GM12873 (cell line): Measurements from ENCODE around the gene TRAF3IP1.

Experiments used
- TF ChIP-seq, protein P1 (sequence below): IDR thresholded peaks from 2 replicates; pipeline ENCODE4 v1.5.1; 2012; ENCODE audit warnings: low read depth, mild to moderate bottlenecking, moderate library complexity, low read length, control low read depth; ENCODE audit not compliant: insufficient read depth; ENCODE audit errors: missing control alignments

Gene TRAF3IP1

GRCh38 chr2:238305092-238305862 is 15.0 kb upstream of the TRAF3IP1 start:
- TF ChIP-seq, protein P1, sequence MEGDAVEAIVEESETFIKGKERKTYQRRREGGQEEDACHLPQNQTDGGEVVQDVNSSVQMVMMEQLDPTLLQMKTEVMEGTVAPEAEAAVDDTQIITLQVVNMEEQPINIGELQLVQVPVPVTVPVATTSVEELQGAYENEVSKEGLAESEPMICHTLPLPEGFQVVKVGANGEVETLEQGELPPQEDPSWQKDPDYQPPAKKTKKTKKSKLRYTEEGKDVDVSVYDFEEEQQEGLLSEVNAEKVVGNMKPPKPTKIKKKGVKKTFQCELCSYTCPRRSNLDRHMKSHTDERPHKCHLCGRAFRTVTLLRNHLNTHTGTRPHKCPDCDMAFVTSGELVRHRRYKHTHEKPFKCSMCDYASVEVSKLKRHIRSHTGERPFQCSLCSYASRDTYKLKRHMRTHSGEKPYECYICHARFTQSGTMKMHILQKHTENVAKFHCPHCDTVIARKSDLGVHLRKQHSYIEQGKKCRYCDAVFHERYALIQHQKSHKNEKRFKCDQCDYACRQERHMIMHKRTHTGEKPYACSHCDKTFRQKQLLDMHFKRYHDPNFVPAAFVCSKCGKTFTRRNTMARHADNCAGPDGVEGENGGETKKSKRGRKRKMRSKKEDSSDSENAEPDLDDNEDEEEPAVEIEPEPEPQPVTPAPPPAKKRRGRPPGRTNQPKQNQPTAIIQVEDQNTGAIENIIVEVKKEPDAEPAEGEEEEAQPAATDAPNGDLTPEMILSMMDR = peak; percentile 47

- TF ChIP-seq, protein P1 = peak; percentile 2
These were observed 14.2 kb upstream of the TRAF3IP1 start for GRCh38 chr2:238305965-238306671.

DNA sequence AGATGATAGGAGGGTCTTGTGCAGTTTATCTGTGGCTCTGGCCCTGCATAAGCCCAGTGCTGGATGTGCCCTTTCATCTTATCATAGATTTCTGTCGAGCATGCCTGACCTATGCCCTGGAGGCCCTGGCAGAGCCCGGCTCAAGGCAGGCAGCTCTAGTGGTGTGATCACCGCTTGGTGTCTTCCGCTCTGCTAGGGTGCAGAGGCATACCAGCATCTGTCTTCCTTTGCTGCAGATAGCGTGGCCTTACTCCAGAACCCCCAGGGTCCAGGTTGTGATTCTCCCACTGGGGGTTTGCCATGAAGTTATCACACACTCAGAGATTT is 13.7 kb upstream of the TRAF3IP1 start:
- TF ChIP-seq, protein P1 = no peak

GRCh38 chr2:238308177-238308576 is 12.1 kb upstream of the TRAF3IP1 start:
- TF ChIP-seq, protein P1 = peak; percentile 20

- TF ChIP-seq, protein P1 = no peak
These were observed 6.9 kb upstream of the TRAF3IP1 start for GRCh38 chr2:238313289-238313990.

- TF ChIP-seq, protein P1 = no peak
These were observed 6.3 kb upstream of the TRAF3IP1 start for GRCh38 chr2:238313991-238314350.

- TF ChIP-seq, protein P1 = no peak
These were observed 5.7 kb upstream of the TRAF3IP1 start for GRCh38 chr2:238314576-238314975.
